GM18909 (cell line): ENCODE results near the gene PRKCA.

Experiments used
- ATAC-seq: cut with Tn5 transposase; IDR thresholded peaks from one replicate; pipeline ENCODE4 v1.9.1; 2021; ENCODE audit warnings: mild to moderate bottlenecking; ENCODE audit not compliant: unreplicated experiment, poor library complexity

Gene PRKCA

DNA sequence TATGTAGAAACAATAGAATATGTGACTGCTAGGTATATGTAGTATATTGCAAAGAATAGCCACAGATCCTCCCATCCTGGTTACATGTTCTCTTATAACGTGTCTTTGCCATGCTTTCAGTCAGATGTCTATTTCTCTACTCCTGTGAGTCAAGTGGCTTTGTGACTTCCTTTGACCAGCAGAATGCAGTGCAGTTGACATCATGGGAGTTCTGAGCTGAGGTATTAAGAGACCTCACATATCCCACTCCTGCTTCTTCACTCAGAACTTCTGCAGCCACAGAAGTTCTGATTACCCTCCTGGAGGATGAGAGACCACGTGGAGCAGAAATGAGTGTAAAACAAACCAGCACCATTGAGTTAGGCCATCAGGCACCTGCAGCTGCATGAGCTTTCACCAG, 222.5 kb downstream of the PRKCA start:
- ATAC-seq, result no peak

DNA sequence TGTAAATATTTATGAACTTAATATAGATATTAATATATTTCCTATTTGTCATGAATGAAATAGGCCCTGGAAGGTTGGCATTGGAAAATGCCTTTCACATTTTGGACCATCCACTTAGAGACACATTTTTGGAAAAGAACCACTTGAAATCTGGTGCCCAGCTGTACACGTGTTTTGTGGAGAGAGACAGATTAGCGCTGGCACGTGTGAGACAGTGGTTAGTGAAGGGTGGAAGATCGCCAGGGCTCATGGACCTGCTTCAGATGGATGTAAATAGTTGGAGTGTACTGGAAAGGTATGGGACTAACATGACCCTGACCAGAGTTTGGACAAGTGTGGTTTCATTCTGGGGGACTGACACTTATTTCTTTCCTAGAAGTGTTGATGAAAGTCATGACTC, 222.9 kb downstream of the PRKCA start:
- no peak for ATAC-seq

- no peak for ATAC-seq
These were observed 224.4 kb downstream of the PRKCA start for GRCh38 chr17:66526827-66527226.

- ATAC-seq, result no peak
These were observed 224.9 kb downstream of the PRKCA start for GRCh38 chr17:66527335-66527734.

- ATAC-seq, result no peak
These were observed 229.5 kb downstream of the PRKCA start for GRCh38 chr17:66531851-66532295.

DNA sequence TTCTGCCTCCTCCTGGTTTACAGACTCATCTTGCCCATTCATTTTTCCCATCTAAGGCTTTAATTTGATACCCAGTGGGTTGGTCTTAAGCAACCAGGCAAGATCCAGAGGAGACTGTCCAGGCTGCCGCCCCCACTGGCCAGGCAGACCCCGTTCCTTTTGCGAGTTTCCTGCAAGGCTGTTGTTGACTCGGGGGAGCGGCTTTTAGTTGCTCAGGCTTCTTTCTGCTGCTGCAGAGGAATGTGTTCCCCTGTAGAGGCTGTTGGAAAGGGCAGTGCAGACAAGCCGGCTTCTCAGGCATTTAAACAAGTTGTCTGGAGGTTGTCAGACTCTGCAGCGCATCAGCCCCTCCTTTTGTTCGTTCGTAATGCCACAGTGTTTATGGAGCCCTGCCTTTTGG, 231.2 kb downstream of the PRKCA start:
- no peak for ATAC-seq

DNA sequence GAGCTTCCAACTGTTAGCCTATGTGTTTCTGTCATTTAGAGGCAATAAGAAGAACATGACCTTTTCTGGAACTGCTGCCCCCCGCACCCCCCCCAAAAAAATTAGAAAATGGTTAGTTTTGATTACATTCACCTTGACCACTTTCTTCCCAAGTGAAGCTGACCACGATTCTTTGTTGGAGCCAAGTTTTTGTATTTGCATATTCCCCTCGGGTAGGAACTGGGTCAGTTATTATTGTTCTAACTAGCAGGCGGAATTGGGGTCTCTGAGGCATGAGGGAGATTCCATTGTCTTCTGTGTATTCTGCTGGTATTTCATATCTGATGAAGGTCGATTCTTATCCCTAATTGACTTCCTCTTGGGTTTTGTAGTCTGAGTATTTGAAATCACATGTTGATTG, 231.6 kb downstream of the PRKCA start:
- no peak for ATAC-seq

DNA sequence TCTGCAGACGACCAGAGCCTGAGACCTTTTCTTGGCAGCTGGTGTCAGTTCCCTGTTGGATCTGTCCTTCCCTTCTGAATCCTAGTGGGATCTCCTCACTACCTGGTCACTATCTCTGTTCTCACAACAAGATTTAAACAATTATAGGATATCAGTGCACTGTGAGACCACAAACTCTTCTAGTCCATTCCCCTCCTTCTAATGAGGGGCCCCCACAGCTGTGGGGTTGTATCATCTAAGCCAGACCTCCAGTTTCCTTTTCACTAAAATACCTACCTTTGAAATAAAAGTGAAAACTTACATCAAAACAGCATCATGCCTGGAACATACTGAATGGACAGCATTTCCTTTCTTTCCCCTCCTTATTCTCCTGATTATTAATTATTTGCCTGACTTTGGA, 233.2 kb downstream of the PRKCA start:
- no peak for ATAC-seq

GRCh38 chr17:66537502-66537901, 235.1 kb downstream of the PRKCA start:
- ATAC-seq, result no peak

DNA sequence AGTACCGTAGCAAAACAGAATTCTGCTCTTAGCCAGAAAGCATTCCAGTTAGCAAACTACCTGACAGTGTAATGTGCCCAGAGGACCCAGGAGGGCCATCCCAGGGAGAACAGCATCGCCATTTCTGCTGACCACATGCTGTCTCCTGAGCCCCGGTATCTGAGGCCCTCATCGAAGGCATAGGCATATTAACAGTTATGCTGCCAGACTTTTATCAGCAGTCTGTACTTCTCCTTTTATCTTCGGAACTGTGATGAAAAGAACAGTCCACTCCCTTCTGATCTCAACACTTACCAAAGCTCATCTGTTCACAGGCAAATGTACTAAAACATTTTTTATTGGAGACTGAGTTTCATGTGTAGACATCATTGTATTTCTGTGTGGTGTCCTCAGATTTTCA, 236.4 kb downstream of the PRKCA start:
- no peak for ATAC-seq

DNA sequence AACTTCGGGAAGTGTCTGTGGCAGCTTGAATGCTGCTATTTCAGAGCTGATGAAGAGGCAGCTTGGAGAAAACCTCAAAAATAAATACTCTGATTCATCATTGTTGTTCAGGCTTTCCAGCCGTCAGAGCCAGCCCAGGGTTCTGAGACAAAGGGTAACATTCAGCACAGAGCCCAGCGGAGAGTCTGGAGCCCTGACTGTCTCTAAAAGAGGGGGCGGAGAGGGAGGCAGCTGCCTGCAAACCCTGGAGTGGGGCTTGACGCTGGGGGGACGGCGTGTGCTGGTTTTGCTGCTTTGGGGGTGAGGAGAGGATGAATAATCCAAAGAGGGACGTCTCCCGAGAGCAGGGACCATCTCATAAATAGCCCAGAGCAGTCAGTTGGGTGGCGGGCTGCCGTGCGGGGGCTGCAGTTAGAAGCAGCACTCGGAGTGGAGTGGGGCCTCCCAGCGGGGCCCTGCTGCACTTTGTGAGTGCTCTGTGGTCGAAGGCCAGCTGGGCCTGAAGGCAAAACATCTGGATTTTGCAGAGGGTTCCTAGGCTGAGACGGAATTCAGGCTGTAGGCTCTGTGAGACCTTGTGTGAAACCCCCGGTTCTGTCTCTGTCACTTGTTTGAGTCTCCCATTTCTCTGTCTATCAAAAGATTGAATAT, 237.8 kb downstream of the PRKCA start:
- no peak for ATAC-seq

DNA sequence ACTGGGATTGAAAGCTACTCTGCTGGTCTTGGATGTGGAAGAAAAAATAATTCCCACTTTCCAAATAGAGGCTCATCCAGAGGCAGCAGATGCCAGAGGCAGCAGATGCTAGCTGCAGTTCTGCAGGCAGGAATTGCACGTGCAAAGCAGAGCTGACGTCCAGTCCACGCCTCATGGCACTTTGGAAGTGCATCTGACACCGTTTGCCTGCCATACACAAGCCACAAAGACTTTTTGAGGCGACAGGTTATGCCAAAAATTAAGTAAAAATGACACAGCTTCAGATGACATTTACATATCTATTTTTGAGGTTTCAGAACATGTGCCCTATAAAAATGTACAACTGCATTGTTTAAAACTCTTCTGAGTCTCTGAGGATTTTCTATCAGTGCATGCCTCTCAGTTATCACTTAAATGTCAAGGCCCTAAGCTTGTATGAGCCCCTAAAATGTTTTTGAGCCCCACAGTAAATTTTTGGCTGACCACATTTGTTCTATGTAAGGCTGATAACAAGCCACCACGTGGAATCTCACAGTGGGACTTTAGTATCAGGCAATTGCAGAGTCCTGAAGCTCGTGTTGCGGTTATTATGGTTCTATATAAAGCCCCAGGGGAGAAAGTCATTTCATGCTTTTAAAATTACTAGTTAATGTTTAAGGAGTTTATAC, 239.2 kb downstream of the PRKCA start:
- peak; percentile 88 for ATAC-seq

- ATAC-seq, result peak; percentile 98
These were observed 239.9 kb downstream of the PRKCA start for GRCh38 chr17:66542129-66542966.

DNA sequence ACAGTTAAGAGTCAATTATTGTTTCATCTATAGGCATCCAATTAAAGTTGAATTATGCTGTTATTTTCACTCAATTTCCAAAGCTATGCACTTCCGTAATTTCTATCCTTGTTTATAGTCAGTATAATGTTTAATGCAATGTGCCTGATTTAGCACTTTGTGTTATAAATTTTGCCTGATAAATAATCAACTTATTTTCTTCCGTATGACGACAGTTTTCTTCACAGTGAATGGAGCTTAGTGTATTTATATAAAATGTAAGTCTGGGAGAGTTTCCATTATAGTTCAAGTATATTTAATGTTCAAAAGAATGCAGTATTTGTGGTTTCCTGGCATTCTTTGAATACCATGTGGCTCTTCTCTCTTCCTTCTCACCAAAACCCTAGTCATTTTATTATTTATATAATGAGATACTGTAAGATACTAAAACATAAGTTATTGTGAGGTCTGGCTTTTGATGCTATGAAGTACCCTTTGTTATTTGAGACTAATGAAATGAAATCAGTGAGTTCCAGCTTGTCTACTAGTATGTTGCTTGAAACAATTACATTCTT, 240.6 kb downstream of the PRKCA start:
- no peak for ATAC-seq

DNA sequence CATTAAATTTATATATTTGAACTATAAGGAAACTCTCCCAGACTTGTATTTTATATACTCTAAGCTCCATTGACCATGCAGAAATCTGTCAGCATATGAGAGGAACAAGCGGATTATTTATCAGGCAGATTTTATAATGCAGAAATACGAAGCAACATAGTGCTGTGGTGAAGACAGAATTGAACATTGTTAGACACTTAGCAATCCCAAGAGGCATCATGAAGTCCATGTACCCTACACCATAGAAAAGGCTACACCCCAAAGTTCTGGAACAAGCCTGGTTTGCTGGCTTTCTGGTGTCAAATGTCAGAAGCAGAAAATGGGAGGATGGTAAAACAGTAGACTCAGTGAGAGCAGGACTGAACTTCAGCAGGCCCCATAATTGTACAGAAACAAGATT, 241.1 kb downstream of the PRKCA start:
- no peak for ATAC-seq

GRCh38 chr17:66545918-66546317, 243.5 kb downstream of the PRKCA start:
- no peak for ATAC-seq

GRCh38 chr17:66547151-66547865, 244.9 kb downstream of the PRKCA start:
- no peak for ATAC-seq

- ATAC-seq, result no peak
These were observed 245.7 kb downstream of the PRKCA start for GRCh38 chr17:66548158-66548557.

DNA sequence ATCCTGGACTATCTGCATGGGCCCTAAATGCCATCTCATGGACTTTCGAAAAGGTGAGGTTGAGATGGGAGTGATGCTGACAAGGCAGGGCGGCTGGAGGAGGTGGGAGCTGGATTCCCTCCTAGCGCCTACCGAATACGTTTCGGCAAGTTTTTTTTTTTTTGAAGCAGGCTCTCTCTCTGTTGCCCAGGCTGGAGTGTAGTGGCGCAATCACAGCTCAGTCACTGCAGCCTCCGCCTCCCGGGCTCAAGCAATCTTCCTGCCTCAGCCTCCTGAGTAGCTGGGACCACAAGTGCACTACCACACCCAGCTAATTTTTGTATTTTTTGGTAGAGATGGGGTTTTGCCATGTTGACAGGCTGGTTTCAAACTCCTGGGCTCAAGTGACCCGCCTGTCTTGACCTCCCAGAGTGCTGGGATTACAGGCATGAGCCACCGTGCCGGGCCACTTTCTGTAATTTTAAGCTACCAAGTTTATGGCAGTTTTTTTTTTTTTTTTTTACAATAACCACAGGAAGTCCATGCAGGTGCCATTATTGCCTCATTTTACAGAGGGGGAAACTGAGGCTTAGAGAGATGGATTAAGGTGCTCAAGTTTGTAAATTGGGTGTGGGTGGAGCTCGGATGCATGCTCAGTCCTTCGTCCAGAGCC, 246.4 kb downstream of the PRKCA start:
- no peak for ATAC-seq

DNA sequence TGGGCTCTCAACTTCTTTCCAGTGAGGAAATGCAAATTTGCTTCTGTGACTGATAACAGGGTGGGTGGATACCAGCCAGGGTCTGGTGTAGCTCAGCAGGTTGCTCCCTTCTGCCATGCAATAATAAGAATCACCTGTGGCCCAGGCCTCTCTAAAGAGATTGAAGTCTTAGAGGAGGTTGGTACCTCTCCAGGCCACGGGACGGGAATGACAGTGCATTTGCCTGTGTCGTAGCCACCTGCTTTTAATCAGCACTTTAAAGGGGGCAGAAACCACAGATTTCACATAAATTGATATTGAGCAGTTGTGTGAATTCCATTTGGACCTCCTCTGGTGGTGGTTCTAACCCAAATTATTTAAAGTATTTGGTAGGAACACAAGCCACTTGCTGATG, 246.9 kb downstream of the PRKCA start:
- no peak for ATAC-seq
